HCT116 (cell line): ENCODE measurements around the gene THOC6. TPM values are rescaled to one million over a fixed set of nuclear protein-coding genes. Genes with fewer than 3 reads are reported as not detected.
"Not testable (repeated sequence)": the region's sequence is repeated elsewhere in the genome, so short reads cannot be mapped to it uniquely, and the experiment has no call there.

Experiments
- ATAC-seq: fragments of 200-7000 bp; cut with Tn5 transposase; 2 replicates; pipeline ENCODE4 v1.9.1; 2020; ENCODE audit warnings: mild to moderate bottlenecking, moderate library complexity
- BruUV-seq: library from RNA; stranded (reverse); fragments of 400-500 nt; replicated peaks from 2 replicates; lab custom pipeline; 2021; lab: Mats Ljungman, UMichigan
- CTCF ChIA-PET: fragments of 300-600 bp; sonication (Branson Sonifier 250); formaldehyde crosslinking; loops from one replicate; lab custom pipeline; 2021; ENCODE audit warnings: antibody characterized with exemption; lab: Charles Lee
- POLR2A ChIA-PET: fragments of 300-600, 350-600 bp; sonication (Branson Sonifier 250); formaldehyde crosslinking; loops from one replicate; lab custom pipeline; 2021; ENCODE audit warnings: antibody characterized with exemption; lab: Charles Lee
- RAD21 ChIA-PET, 2 experiments: fragments of 300-600 bp; sonication (Branson Sonifier 250); formaldehyde crosslinking; loops; one replicate each; lab custom pipeline; 2023; ENCODE audit warnings: low total read pairs in 2 of 2; ENCODE audit not compliant: uncharacterized antibody in 2 of 2, unreplicated experiment in 2 of 2, low non-redundant PET in 1 of 2; lab: Charles Lee
- DNase-seq: peaks from one replicate; pipeline ENCODE4 v3.0.0-alpha.2; 2010; ENCODE audit warnings: low read depth, low spot score
- H2AFZ ChIP-seq: fragments of 200-600 bp; shearing (Covaris generic), sonication (generic); 2 replicates; pipeline ENCODE4 v1.6.1; 2017; ENCODE audit warnings: low read depth, mixed run types, mixed read lengths, antibody characterized with exemption, low read length; ENCODE audit not compliant: poor library complexity, severe bottlenecking
- H3K27ac ChIP-seq: 2 replicates; pipeline ENCODE4 v1.5.1; 2012; ENCODE audit warnings: low read depth, low read length
- H3K27me3 ChIP-seq: fragments of 200-600 bp; sonication (generic); 2 replicates; pipeline ENCODE4 v1.6.1; 2016; ENCODE audit warnings: mixed run types, low read length, mixed read lengths; ENCODE audit not compliant: insufficient read depth
- H3K36me3 ChIP-seq, 2 experiments: fragments of 200-500 bp in 1 of 2; fragments of 200-600 bp in 1 of 2; sonication (Bioruptor generic) in 1 of 2; sonication (generic) in 1 of 2; 2 replicates each; pipeline versions ENCODE4 v1.5.1 to v1.6.1; 2014 to 2016; ENCODE audit warnings: low read length in 2 of 2, inconsistent platforms in 1 of 2, mixed read lengths in 1 of 2, mixed run types in 1 of 2; ENCODE audit not compliant: insufficient read depth in 2 of 2, control insufficient read depth in 1 of 2
- H3K4me1 ChIP-seq, 2 experiments: fragments of 200-600 bp in 1 of 2; sonication (generic) in 1 of 2; 2 replicates each; pipeline versions ENCODE4 v1.5.1 to v1.6.1; 2012 to 2017; ENCODE audit warnings: low read length in 2 of 2, inconsistent platforms in 1 of 2, mild to moderate bottlenecking in 1 of 2, mixed read lengths in 1 of 2, mixed run types in 1 of 2, moderate library complexity in 1 of 2; ENCODE audit not compliant: insufficient read depth in 2 of 2, control insufficient read depth in 1 of 2
- H3K4me2 ChIP-seq: fragments of 200-600 bp; sonication (generic); 2 replicates; pipeline ENCODE4 v1.6.1; 2017; ENCODE audit warnings: mixed run types, low read length, mixed read lengths
- H3K4me3 ChIP-seq, 2 experiments: fragments of 200-600 bp in 1 of 2; sonication (generic) in 1 of 2; replicated peaks in 1 of 2; 2 replicates each; pipeline ENCODE4 v1.5.1; 2011 to 2016; ENCODE audit warnings: low read length in 2 of 2, control low read depth in 1 of 2, low read depth in 1 of 2, mild to moderate bottlenecking in 1 of 2, mixed read lengths in 1 of 2, mixed run types in 1 of 2
- H3K79me2 ChIP-seq: fragments of 200-600 bp; sonication (generic); 2 replicates; pipeline ENCODE4 v1.6.1; 2017; ENCODE audit warnings: mild to moderate bottlenecking, mixed run types, low read length, moderate library complexity, mixed read lengths; ENCODE audit not compliant: insufficient read depth
- H3K9ac ChIP-seq: fragments of 200-600 bp; sonication (generic); 2 replicates; pipeline ENCODE4 v1.6.1; 2016; ENCODE audit warnings: low read length, mixed read lengths
- H3K9me2 ChIP-seq: fragments of 200-600 bp; sonication (generic), shearing (Covaris generic); 2 replicates; pipeline ENCODE4 v1.6.1; 2017; ENCODE audit warnings: mixed run types, mild to moderate bottlenecking, moderate library complexity; ENCODE audit not compliant: insufficient read depth
- H3K9me3 ChIP-seq, 2 experiments: fragments of 200-500 bp in 1 of 2; fragments of 200-600 bp in 1 of 2; sonication (Bioruptor generic) in 1 of 2; sonication (generic) in 1 of 2; 2 replicates each; pipeline ENCODE4 v1.6.1; 2014 to 2017; ENCODE audit warnings: low read length in 2 of 2, mixed read lengths in 2 of 2, inconsistent platforms in 1 of 2, low read depth in 1 of 2, mild to moderate bottlenecking in 1 of 2, mixed run types in 1 of 2, moderate library complexity in 1 of 2; ENCODE audit not compliant: control insufficient read depth in 1 of 2, insufficient read depth in 1 of 2
- H4K20me1 ChIP-seq: fragments of 200-600 bp; sonication (generic), shearing (Covaris generic); 2 replicates; pipeline ENCODE4 v1.6.1; 2017; ENCODE audit warnings: mixed run types, mild to moderate bottlenecking, moderate library complexity; ENCODE audit not compliant: insufficient read depth
- ATF3 ChIP-seq: IDR thresholded peaks from 2 replicates; pipeline ENCODE4 v1.6.1; 2012
- CEBPB ChIP-seq: IDR thresholded peaks from 2 replicates; pipeline ENCODE4 v1.6.1; 2012; ENCODE audit warnings: low read depth
- CTCF ChIP-seq, 3 experiments: fragments of 200-600 bp in 1 of 3; sonication (generic) in 1 of 3; IDR thresholded peaks in 2 of 3; conservative IDR thresholded peaks in 1 of 3; 2 replicates each; pipeline ENCODE4 v1.5.1; 2012 to 2017; ENCODE audit warnings: low read depth in 2 of 3, low read length in 2 of 3, antibody characterized with exemption in 1 of 3, borderline replicate concordance in 1 of 3, control low read depth in 1 of 3, mild to moderate bottlenecking in 1 of 3, mixed read lengths in 1 of 3, mixed run types in 1 of 3, moderate library complexity in 1 of 3; ENCODE audit not compliant: insufficient read depth in 1 of 3
- EZH2phosphoT487 ChIP-seq: fragments of 200-600 bp; IDR thresholded peaks from 2 replicates; pipeline ENCODE4 v1.6.1; 2018; ENCODE audit warnings: antibody characterized with exemption, borderline replicate concordance
- FOSL1 ChIP-seq: IDR thresholded peaks from 2 replicates; pipeline ENCODE4 v1.6.1; 2012; ENCODE audit warnings: low read depth
- MAX ChIP-seq: IDR thresholded peaks from 2 replicates; pipeline ENCODE4 v1.6.1; 2012
- POLR2A ChIP-seq: IDR thresholded peaks from 2 replicates; pipeline ENCODE4 v1.7.0; 2011; ENCODE audit warnings: borderline replicate concordance; ENCODE audit not compliant: insufficient read depth, insufficient read length; ENCODE audit errors: extremely low read depth
- RAD21 ChIP-seq: IDR thresholded peaks from 2 replicates; pipeline ENCODE4 v1.6.1; 2012; ENCODE audit warnings: low read depth, mild to moderate bottlenecking
- SIN3A ChIP-seq: IDR thresholded peaks from 2 replicates; pipeline ENCODE4 v1.6.1; 2012; ENCODE audit warnings: low read depth
- SP1 ChIP-seq: IDR thresholded peaks from 2 replicates; pipeline ENCODE4 v1.6.1; 2012; ENCODE audit warnings: low read depth
- TCF7L2 ChIP-seq: IDR thresholded peaks from 2 replicates; pipeline ENCODE4 v1.7.0; 2011; ENCODE audit warnings: borderline replicate concordance, inconsistent platforms; ENCODE audit not compliant: insufficient read depth, insufficient read length; ENCODE audit errors: extremely low read depth
- ZNF274 ChIP-seq: fragments of 200-500 bp; sonication (Bioruptor generic); IDR thresholded peaks from 2 replicates; pipeline ENCODE4 v1.6.1; 2014; ENCODE audit warnings: mild to moderate bottlenecking, low read depth, low read length, inconsistent platforms
- intact Hi-C: fragments of 100-400 bp; cut with micrococcal nuclease; formaldehyde crosslinking; loops from 2 replicates; pipeline ENCODE4 v1.10.0; 2022
- total RNA-seq: library from RNA; stranded (reverse); gene quantifications from one replicate; pipeline ENCODE4 v1.2.1, GENCODE V29; 2021; ENCODE audit not compliant: unreplicated experiment

Gene THOC6
- total RNA-seq, 1 experiment from 2014 or later, result 62.9 TPM

- BruUV-seq, H3K9me3 ChIP-seq, H3K79me2 ChIP-seq, H3K9me2 ChIP-seq, H3K4me3 ChIP-seq, POLR2A ChIA-PET, H2AFZ ChIP-seq, RAD21 ChIA-PET, H3K4me1 ChIP-seq, CTCF ChIA-PET, H3K9ac ChIP-seq, intact Hi-C loops, H3K36me3 ChIP-seq, DNase-seq, H3K4me2 ChIP-seq, H3K27ac ChIP-seq, H4K20me1 ChIP-seq, H3K27me3 ChIP-seq: not testable (repeated sequence)
- ATAC-seq, result peak; percentile 72
- TF ChIP-seq CTCF (IDR thresholded peaks at IDR 0.05 in 2 of 3, conservative IDR thresholded peaks at IDR 0.05 in 1 of 3; ENCODE audit: borderline replicate concordance in 1 of 3, insufficient read depth in 1 of 3, low read depth in 2 of 3, low read length in 2 of 3), result peak in 2 of 3 experiments; percentile 7 to 15; a peak in 1 of 6 replicates
Measured at GRCh38 chr16:3072576-3073263, 48.9 kb downstream of the THOC6 start.

- no peak for ATAC-seq
- POLR2A ChIA-PET, result no interaction called here
- no peak overlapping the region for H3K4me3 ChIP-seq
- H3K27ac ChIP-seq, result no peak overlapping the region
- H3K27me3 ChIP-seq, result no peaks in the 10 kb centered on the region
- no TSS peak for BruUV-seq
- no peak overlapping the region for H3K4me2 ChIP-seq
- H3K79me2 ChIP-seq, result no peaks in the 10 kb centered on the region
- H4K20me1 ChIP-seq, result no peaks in the 10 kb centered on the region
- DNase-seq, result no peak
- no peak overlapping the region for H2AFZ ChIP-seq
- intact Hi-C loops, result no loop called here
- H3K9me2 ChIP-seq, result no peaks in the 10 kb centered on the region
- H3K9me3 ChIP-seq, result no peaks in the 10 kb centered on the region
- RAD21 ChIA-PET, result no interaction called here
- peaks cover 0 to 2% of the 10 kb centered on the region in 2 experiments; a peak in 1 of 4 replicates for H3K4me1 ChIP-seq
- CTCF ChIA-PET, result no interaction called here
- no peak overlapping the region for H3K9ac ChIP-seq
- TF ChIP-seq EZH2phosphoT487, result no peak
- TF ChIP-seq SP1, result no peak
- no peak for TF ChIP-seq FOSL1
- no peak for TF ChIP-seq CEBPB
- TF ChIP-seq ATF3, result no peak
- TF ChIP-seq MAX, result no peak
- TF ChIP-seq SIN3A, result no peak
- TF ChIP-seq TCF7L2, result no peak
- no peak for TF ChIP-seq RAD21
- no peak for TF ChIP-seq POLR2A
- TF ChIP-seq ZNF274, result no peak
- no peaks in the 10 kb centered on the region for H3K36me3 ChIP-seq
Measured at GRCh38 chr16:3073448-3073847, 49.6 kb downstream of the THOC6 start.
